Breast epithelium (tissue), 3 donors: Measurements from ENCODE around the gene PTRHD1.

Source experiments
- POLR2AphosphoS5 ChIP-seq, 3 donors: sonication (generic); formaldehyde crosslinking; IDR thresholded peaks; one replicate each; pipeline ENCODE4 v1.6.1; 2017; ENCODE audit warnings: antibody characterized with exemption in 3 of 3
- TF ChIP-seq, protein P1 (sequence below), 3 donors: fragments of 450-650 bp; IDR thresholded peaks; one replicate each; pipeline ENCODE4 v1.5.1; 2016 to 2017; ENCODE audit warnings: antibody characterized with exemption in 3 of 3, mild to moderate bottlenecking in 3 of 3, moderate library complexity in 3 of 3

DNA sequence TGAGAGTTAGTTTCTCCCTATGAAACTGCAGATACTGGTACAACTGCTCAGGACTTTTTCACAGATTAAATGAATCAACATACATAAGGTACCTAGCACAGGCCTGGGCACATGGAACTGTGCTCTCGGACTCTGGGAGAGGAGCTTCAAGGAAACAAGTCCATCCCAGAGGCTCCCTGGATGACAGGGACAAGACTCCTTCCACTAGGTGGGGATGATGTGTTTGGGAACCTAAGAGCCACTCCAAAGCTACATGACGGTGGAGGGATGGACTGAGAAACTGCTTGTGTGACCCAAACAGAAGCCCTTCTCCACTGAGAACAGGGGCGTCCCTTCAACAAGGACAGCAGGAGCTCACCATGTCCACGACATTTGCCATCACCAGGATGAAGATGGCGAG is 37.2 kb upstream of the PTRHD1 start:
- TF ChIP-seq, protein P1, sequence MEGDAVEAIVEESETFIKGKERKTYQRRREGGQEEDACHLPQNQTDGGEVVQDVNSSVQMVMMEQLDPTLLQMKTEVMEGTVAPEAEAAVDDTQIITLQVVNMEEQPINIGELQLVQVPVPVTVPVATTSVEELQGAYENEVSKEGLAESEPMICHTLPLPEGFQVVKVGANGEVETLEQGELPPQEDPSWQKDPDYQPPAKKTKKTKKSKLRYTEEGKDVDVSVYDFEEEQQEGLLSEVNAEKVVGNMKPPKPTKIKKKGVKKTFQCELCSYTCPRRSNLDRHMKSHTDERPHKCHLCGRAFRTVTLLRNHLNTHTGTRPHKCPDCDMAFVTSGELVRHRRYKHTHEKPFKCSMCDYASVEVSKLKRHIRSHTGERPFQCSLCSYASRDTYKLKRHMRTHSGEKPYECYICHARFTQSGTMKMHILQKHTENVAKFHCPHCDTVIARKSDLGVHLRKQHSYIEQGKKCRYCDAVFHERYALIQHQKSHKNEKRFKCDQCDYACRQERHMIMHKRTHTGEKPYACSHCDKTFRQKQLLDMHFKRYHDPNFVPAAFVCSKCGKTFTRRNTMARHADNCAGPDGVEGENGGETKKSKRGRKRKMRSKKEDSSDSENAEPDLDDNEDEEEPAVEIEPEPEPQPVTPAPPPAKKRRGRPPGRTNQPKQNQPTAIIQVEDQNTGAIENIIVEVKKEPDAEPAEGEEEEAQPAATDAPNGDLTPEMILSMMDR (IDR thresholded peaks at IDR 0.05) = no peak
- no peak for TF ChIP-seq POLR2AphosphoS5 (IDR thresholded peaks at IDR 0.05)
